NCI-H2029 treated with DMSO at 0.1 percent for 48 hours (cell line): ENCODE measurements around the gene FOXP4.

Experiments used
- DNase-seq: peaks from one replicate; lab custom pipeline; 2025; lab: John Stamatoyannopoulos, UW

FOXP4 gene

DNA sequence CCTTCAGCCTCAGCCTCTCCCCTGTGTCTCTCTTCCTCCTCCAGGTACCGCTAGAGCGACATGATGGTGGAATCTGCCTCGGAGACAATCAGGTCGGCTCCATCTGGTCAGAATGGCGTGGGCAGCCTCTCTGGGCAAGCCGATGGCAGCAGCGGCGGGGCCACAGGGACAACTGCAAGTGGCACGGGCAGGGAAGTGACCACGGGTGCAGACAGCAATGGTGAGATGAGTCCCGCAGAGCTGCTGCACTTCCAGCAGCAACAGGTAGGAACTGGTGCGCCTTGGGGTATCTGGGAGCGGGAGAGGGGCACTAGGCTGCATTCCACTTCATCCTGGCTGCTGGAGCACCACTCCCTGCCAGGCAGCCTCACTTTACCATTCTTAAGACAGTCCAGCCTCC, 19.5 kb downstream of the FOXP4 start:
- no peak for DNase-seq

DNA sequence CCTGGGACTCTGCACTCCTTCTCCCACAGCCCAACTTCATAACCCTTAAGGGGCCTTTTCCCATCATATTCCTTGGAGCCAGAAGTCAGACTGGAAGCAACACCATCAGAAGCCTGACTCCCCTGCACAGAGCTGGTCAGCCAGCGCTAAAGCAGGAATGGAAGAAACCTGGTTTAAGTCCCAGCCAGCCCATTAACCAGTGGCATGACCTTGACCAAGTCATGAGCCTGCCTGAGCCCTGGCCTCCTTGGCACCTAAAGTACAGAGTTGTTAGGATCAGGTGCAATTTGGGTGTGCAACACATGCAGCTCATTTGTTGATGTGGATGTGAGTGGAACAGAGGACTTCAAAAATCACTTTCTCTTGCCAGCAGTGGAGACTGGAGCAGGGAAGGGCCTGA, 20.8 kb downstream of the FOXP4 start:
- no peak for DNase-seq

DNA sequence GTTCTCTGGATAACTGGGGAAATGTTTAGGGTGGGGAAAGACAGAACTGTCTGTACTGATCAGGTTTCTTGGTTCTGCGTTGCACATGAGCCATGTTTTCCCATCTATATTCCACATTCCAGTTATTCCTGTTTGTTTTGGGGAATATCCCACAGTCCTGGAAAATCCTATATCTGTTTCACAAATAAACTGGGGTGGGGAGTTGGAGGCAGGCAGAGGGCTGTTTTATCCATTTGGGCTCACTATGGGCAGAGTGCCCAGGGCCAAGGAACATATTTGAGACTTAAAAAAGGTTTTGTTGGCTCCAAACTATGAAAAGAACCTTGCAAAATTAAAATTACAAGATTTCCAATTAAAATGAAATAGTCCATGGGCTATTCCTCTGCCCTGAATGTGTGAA, 21.5 kb downstream of the FOXP4 start:
- no peak for DNase-seq

DNA sequence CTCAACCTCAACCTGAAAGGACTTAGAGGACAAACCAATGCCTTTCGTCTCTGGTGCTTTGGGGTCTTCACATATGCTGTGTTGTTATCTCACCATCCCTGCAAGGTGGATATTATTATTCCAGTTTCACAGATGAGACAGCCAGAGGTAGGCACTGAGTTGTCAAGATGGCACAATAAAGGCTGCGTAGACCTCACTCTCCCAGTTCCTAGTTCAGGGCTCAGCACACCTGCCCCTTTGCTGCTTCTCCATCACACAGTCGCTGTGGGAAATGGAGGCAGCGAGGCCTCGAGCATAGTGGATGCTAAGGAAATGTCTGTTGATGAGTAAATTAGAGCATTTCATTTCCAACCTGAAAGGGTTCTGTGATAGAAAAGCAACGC, 22.0 kb downstream of the FOXP4 start:
- no peak for DNase-seq

DNA sequence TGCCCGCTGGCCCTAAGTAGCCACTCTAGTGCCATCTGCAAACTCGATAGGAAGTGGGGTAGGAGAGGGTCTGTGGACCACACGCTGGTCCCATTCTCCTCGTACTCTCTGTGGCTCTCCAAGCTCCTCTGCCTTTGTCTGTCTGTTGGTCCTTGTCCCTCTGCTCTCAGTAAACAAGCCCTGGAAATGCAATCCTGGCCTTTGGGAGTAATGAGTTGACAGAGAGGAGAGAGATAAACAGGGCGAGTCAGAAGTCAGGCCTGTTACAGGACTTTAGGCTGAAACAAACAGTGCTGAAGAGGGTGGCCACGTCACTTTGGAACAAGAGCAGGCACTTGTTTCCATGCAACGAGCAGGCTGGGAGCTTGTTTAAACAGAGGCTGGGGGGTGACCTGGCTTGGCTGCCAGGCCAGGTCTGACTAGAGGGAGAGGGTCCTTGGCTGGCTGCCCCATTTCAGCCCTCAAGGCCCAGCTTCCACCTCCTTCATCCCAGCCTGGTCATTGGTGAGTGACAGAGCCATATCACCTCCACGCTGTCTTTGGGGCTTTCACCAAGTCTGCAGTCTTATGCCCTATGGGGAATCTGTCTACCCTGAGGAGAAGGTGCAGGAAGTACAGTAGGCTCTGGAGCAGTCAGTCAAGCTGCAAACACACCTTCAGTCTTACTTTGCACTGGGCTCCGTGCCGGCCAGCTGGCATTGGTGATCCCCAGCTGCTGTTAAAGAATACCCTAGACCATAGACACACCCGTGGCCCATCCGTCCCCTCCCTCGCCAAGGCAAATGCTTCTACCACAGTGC, 22.6 kb downstream of the FOXP4 start:
- peak; percentile 98 for DNase-seq

DNA sequence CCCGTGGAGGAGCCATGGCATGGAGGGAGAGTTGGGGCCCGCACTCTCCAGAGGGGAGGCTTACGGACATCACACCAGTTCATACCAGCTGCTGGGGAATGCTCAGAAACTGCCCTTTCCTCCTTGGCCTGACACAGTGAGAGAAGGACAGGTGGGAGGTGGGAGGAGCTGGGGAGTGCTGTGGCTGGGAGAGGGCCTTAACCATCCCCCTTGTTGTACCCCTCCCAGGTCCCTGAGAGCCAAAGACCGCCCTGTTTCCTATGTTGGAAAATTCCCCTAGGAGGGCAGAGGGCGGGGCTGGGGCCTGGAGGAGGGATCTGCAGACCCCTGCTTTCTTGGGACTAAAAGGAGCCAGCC, 24.1 kb downstream of the FOXP4 start:
- no peak for DNase-seq

DNA sequence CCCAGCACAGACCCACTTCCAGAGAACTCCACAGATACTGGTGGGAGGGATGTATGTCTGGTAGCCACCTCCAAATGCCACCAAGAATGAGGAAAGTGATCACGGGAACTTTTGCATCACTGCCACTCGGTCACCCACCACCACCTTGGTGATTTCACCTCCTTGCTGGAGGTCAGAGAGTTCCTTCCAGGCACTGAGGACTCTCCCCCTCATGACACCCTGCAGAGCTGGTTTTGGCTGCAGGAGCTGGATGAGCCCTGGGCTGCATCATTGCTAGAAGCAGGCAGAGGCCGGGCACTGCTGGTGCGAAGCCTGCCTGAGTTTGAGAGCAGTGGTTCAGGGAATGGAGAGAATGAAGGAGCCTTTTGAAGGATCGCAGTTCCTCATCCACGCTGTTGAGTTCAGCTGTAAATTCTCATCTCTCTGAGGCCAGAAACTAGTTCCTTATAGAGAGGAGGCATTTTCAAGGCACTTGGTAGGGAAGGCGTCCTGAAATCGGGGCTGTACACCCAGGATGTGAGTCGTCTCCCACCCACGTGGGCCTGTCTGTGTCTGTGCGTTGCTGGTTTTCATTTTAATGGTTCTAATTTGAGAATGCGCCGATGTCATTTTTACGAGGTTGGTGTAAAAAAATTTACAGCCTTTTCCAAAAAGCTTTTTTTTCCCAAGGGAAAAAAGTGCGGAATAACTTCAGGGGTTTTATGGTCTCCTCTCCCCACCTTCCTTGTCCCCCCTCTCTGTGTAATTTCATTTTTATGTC, 25.0 kb downstream of the FOXP4 start:
- DNase-seq = no peak

DNA sequence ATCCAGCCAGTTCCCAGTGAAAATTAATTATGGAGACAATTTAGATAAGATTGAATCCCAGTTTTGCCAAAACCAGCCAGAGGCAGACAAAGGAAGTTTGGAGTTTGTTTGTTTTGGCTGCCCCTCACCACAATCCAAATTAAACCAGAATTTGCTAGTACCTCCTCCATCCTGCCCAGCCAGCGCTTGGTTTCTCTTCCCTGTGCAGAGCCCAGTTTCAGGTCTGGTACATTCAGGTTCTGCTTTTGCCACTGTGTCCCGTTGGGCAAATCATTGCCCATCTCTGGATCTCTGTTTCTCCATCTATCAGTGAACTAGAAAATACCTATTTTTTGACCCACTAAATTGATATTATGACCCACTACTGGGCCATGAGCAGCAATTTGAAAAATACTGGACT, 26.4 kb downstream of the FOXP4 start:
- peak; percentile 74 for DNase-seq

DNA sequence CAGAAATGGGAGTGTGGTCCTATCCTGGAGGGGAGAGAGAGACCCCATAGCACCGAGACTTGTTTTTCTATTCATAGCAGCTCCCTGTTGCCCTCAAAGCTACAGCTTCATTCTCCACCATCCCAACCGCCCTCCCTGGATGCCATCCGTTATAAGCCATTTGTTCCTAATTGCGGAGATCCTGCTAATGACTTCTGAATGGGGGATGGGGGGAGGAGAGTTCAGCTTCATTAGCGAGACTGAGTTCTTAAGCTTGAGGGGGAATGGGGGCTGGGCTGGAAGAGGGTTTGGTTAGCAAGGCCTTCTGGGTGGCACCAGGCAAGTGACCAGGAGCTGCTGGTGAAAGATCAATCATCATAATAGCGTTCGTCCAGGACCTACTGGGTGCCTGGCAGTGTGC, 27.1 kb downstream of the FOXP4 start:
- no peak for DNase-seq

DNA sequence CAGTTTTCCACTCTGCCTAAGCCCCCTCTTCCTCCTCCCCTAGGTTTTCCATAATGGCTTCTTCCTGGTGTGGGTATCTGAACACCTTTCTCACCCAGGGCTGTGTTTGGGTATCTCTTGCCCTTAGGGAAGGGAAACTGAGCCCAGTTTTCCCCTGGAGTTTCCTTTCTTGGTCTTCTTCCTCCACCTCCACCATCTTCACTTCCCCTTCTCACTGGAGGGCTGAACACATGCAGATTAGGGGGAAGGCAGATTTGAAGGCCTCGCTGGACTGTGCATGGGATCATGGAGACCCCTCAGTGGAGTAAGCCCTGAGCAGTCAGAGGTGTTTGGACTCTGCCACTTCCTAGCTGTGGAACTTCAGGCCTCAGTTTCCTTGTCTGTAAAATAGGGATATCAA, 27.8 kb downstream of the FOXP4 start:
- no peak for DNase-seq

DNA sequence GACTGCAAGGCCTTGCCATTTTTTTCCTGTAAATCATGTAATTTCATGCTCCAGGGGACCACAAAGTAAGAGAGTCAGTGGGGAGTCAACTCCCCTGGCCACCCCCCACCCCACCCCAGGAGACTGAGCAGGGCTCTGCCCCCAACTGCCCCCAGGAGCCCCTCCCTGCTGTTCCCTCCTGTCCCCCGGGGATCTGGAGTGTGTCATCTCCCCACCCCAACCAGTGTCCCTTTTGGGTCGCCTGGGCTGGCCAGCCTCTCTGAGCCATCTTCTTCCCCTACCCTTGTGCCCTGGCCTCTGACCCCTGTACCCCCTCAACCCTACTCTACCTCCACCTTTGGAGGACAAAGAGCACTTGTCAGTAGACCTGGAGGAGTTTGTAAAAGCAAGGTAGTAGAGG, 29.4 kb downstream of the FOXP4 start:
- DNase-seq = no peak

DNA sequence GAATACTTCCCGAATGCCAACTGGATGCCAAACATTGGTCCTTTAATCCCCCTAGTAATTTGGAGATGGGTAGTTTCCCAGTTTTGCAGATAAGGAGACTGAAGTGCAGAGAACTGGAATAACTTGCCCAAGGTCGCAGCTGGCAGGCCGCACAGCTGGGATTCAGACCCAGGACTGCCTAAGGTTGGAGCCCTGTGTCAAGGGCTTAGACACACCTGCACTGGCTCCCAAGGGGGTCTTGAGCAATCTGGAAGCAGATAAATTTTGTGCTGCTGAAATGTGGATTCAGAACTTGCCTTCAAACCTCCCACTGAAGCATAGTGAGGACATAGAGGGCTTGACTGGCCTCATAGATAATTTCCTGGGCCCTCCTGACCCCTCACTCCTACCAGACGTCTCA, 30.5 kb downstream of the FOXP4 start:
- DNase-seq = no peak

DNA sequence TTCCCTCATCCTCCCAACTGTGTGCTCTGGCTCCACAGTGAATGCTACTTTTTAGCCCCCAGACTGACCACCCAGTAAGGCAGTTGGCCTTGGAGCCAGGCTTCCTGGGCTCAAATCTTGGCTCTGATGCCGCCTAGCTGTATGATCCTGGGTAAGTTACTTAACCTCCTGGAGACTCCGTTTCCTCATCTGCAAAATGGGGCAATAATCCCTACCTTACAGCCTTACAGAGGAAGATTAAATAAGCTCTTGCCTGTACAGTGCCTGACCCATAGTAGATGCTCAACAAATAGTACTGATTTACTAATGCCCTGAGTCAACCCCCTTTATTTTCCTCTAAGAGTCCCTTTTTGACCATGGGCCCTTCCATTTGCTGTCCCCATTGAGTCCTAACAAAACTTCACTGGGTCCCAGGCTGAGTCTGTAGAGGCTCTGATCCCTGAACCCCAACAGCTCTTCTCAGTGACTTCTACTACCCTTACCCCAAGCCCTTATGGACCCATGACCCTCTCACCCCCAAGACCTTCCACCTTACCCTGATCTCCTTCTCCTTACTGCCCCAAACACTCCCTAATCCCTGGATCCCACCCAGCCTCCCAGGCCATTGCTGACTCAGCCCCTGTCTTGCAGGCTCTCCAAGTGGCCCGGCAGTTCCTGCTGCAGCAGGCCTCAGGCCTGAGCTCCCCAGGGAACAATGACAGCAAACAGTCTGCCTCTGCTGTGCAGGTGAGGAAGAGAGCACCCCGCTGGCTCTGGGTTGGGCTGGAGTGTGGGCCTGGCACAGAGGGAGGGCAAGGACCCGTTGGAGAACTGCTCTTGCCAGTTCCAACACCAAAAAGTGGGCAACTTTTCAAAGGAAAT, 31.4 kb downstream of the FOXP4 start:
- peak; percentile 84 for DNase-seq

DNA sequence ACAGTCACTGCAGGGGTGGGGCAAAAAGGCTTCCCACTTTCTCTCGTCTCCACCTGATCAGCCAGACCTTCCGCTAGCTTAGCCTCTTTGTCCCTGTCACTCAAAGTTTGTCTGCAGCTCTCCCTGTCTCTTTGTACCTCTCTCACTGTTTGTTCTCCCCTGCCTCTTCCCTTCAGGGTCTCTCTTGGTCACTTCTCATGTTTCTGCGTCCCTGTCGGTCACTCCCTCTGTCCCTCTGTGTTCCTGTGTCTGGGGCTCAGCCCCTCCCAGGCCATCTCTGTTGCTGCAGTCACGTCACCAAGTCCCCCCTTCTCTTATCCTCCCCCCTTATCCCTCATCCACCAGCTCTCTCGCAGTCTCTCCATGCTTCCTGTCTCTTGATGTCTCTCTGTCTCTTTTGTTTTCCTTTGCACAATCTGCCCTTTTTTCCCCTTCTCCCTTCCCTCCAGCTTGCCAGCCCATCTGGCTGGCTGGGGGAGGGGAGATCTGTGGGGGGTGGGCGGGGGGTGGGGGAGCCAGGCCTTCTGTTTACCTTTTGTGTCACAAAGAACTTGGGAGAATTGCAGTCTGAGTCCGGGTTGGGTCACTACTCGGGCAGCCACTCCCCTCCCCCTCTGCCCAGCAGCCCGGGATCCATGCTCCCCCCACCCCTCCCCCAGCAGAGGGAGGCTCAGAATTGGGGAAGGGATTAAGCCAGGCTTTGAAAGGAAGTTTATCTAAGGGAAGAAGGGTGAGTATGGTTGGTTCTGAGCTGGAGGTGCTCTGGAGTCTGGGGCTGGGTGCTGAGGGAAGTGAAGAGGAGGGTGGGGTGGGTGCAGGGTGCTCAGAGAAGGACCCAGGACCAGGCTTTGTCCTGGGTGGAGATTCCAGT, 32.3 kb downstream of the FOXP4 start:
- DNase-seq = peak; percentile 84

DNA sequence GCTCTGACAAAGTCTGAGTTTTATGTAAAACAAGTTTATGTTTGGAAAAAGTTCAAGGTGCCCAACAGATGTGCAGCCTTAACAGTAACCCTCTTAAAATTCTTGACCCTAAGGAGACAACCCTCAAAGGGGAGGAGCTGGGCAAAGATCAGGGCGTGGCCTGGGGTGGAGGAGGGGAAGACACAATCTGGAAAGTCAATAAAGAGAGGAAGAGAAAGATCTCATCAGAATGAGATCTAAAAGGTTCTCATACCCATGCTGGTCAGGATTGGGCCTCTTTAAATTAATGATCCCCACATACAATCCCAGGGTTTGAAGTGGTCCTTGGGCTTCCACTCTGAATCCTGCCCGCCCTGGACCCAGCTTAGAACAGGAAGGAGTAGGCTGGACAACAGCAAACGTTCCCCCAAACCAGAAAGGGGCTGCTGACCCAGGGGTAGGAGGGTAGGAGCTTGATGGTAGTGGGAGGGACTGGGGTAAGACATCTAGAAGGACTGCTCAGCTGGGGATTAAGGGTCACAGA, 33.0 kb downstream of the FOXP4 start:
- no peak for DNase-seq

DNA sequence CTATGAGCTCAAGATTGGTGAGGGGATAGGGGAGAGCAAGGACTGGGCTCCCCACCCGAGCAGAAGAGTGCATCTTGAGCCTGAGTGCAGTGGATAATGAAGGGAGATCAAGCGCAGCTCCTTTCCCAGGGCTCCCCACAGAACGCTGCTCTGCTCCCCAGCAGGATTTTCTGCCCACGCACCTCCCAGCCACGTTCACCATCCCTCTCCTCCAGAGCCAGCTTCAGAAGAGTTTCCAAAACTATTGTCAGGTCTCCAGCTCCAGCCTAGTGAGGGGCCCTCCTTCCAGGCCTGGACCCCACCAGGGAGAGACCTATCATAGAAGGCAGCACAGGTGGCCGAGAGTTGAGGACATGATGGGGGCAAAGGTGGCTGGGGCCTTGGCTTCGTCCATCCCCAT, 34.5 kb downstream of the FOXP4 start:
- DNase-seq = no peak

DNA sequence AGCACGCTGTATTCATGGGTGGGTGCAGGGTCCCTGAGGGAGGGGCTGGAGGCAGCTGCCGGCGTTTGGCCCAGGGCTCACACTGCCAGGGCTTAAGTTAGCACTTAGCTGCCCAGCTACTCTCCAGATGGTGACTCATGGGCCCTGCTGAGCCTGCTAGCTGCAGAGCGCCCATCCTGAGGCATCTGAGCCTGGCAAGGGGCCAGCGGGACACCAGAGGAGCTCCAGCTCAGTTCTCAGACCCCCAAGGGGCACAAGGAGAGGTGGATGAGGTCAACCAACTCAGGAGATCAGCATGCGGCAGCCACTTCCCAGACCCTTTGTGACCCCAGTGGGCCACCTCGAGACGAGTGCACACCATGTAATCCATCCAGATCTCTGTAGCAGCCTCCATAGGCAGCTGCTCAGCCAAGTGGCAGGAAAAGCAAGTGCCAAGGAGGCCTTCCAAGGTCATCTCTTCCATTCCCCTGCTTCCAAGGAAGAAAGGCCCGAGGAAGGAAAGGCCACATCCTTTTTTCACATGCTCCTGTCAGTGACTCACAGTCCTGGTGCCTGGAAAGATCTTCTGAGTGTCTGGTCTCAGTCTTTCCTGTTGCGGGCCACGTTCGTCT, 35.3 kb downstream of the FOXP4 start:
- DNase-seq = no peak

DNA sequence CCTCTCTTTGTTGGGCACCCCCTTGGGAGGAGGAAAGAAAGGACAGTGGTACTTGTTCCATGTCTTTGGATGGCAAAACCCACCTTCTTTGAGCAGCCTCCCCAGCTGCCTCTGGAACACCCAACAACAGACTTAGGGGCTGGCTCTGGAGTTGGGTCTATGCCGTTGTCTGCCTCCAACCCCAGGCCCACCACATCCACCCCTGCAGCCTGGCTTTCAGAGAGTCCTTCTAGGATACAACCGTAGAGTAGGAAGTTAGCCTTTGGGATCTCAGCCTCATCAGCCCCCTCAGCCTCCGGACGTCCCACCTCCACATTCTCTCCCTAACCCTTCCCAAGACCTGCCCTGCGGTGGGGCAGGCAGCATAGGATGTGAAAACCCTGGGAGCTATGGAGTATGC, 36.4 kb downstream of the FOXP4 start:
- DNase-seq = no peak

DNA sequence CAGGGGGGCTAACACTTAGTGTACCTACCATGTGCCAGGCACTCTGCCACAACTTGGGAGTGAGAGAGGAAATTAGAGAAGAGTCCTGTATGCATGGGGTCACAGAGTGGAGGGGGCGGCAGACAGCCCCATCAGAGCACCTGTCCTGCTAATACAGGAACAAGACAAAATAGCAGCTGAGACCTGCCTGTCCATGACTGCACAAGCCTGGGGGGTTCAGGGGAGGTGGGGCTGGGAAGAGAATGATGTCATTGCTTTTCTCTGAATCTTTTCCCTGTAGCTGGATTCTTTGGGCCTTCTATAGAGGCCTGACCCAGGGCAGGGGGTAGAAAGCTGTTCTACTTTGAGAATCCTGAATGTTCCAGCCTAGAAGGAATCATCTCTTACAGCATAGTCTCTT, 37.4 kb downstream of the FOXP4 start:
- no peak for DNase-seq

DNA sequence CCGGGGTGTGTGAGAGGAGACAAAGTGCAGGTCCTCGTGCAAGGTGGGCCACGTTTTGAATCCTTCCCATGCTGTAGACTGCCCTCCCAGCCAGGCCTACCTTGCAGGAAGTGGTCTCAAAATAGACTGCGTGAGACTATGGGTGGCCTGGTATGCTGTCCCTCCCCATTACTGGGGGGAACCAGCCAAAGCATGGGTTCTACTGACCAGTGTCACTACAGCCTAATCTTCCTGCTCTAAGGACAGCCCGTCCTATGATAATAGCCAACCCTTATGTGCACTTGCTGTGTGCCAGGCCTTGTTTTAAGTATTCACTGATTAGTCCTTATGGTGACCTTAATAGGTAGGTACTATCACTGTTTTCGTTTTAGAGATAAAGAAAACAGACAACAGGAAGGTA, 38.0 kb downstream of the FOXP4 start:
- DNase-seq = no peak

DNA sequence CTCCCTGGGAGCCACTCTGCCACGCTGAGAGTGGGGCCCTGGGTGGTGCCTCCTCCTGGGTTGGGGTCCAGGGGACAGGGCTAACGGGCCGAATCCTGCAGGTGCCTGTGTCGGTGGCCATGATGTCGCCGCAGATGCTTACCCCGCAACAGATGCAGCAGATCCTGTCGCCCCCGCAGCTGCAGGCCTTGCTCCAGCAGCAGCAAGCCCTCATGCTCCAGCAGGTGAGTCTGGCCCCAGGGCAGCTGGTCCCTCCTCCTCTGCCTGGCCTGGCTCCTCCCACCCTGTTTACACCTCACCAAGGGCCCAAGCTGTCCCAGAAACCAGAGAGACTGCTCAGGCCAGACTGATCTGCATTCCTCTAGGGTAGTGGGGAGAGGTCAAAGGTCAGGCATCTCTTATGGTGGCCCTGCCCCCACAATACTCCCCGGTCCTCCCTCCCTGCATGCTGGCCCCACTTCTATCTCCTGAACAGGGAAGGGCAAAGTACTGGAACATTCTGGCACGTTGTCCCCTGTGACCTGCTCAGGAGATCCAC, 38.6 kb downstream of the FOXP4 start:
- DNase-seq = no peak
